Suprapubic skin (tissue), 4 donors: ENCODE results near the gene LTV1.

Source experiments
- POLR2A ChIP-seq, 2 donors: fragments of 450-650 bp; IDR thresholded peaks; one replicate each; pipeline ENCODE4 v1.6.1; 2017; ENCODE audit warnings: antibody characterized with exemption in 2 of 2, mild to moderate bottlenecking in 2 of 2, moderate library complexity in 2 of 2
- POLR2AphosphoS5 ChIP-seq, 3 donors: sonication (generic); formaldehyde crosslinking; IDR thresholded peaks; one replicate each; pipeline ENCODE4 v1.6.1; 2017; ENCODE audit warnings: antibody characterized with exemption in 3 of 3
- TF ChIP-seq, protein P1 (sequence below), 2 donors: fragments of 200-600 bp in 1 of 2; fragments of 450-650 bp in 1 of 2; sonication (generic) in 1 of 2; IDR thresholded peaks; one replicate each; pipeline ENCODE4 v1.5.1; 2016 to 2019; ENCODE audit warnings: antibody characterized with exemption in 2 of 2, mild to moderate bottlenecking in 1 of 2, moderate library complexity in 1 of 2

DNA sequence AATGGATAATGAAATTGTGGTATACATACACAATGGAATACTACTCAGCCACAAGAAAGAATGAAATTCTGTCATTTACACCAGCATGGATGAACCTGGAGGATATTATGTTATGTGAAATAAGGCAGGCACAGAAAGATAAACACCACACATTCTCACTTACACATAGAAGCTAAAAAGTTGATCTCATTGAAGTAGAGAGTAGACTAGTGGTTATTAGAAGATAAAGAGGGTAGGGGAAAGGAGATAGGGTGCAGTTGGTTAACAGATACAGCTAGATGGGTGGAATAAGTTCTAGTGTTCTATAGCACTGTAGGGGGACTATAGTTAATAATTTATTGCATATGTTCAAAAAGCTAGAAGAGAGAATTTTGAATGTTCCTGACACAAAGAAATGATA lies 25.5 kb upstream of the LTV1 start:
- TF ChIP-seq POLR2A (IDR thresholded peaks at IDR 0.05) (no peak), POLR2AphosphoS5 (IDR thresholded peaks at IDR 0.05) (no peak)
- TF ChIP-seq, protein P1, sequence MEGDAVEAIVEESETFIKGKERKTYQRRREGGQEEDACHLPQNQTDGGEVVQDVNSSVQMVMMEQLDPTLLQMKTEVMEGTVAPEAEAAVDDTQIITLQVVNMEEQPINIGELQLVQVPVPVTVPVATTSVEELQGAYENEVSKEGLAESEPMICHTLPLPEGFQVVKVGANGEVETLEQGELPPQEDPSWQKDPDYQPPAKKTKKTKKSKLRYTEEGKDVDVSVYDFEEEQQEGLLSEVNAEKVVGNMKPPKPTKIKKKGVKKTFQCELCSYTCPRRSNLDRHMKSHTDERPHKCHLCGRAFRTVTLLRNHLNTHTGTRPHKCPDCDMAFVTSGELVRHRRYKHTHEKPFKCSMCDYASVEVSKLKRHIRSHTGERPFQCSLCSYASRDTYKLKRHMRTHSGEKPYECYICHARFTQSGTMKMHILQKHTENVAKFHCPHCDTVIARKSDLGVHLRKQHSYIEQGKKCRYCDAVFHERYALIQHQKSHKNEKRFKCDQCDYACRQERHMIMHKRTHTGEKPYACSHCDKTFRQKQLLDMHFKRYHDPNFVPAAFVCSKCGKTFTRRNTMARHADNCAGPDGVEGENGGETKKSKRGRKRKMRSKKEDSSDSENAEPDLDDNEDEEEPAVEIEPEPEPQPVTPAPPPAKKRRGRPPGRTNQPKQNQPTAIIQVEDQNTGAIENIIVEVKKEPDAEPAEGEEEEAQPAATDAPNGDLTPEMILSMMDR (IDR thresholded peaks at IDR 0.05), result no peak
